Caco-2 (cell line): ENCODE measurements around the gene FGF12. TPM values are rescaled to one million over a fixed set of nuclear protein-coding genes. Genes with fewer than 3 reads are reported as not detected.

Experiments used
- BruUV-seq: library from RNA; stranded (reverse); fragments of 400-500 nt; replicated peaks from 2 replicates; lab custom pipeline; 2021; lab: Mats Ljungman, UMichigan
- CTCF ChIA-PET: fragments of 300-600 bp; sonication (Branson Sonifier 250); formaldehyde crosslinking; loops from one replicate; lab custom pipeline; 2022; ENCODE audit warnings: antibody characterized with exemption; lab: Charles Lee
- POLR2A ChIA-PET: fragments of 300-600 bp; sonication (Branson Sonifier 250); formaldehyde crosslinking; loops from one replicate; lab custom pipeline; 2022; ENCODE audit warnings: antibody characterized with exemption; lab: Charles Lee
- DNase-seq, 2 experiments: peaks; one replicate each; pipeline versions ENCODE4 v3.0.0 to v3.0.0-alpha.2; 2020 to 2022
- H3K27me3 ChIP-seq: replicated peaks from 2 replicates; pipeline ENCODE4 v1.6.0; 2011; ENCODE audit warnings: low read length; ENCODE audit not compliant: control insufficient read depth, insufficient read depth
- H3K36me3 ChIP-seq: 2 replicates; pipeline ENCODE4 v1.5.1; 2011; ENCODE audit warnings: low read length; ENCODE audit not compliant: control insufficient read depth, insufficient read depth
- H3K4me1 ChIP-seq: fragments of 250-450 bp; sonication (Bioruptor Pico); 2 replicates; pipeline ENCODE4 v1.5.1; 2020; ENCODE audit warnings: mild to moderate bottlenecking
- H3K4me3 ChIP-seq: 2 replicates; pipeline ENCODE4 v1.5.1; 2011; ENCODE audit warnings: low read depth, mild to moderate bottlenecking, control low read depth, low read length
- H3K9me3 ChIP-seq: fragments of 250-450 bp; sonication (Bioruptor Pico); 2 replicates; pipeline ENCODE4 v1.5.1; 2020; ENCODE audit warnings: mild to moderate bottlenecking, moderate library complexity
- H3K27ac Mint-ChIP-seq: one replicate; pipeline ENCODE4 v1.8.0; 2022; ENCODE audit warnings: mixed read lengths; ENCODE audit not compliant: unreplicated experiment
- H3K27me3 Mint-ChIP-seq: one replicate; pipeline ENCODE4 v1.8.0; 2022; ENCODE audit warnings: mixed read lengths; ENCODE audit not compliant: insufficient read depth, unreplicated experiment
- H3K36me3 Mint-ChIP-seq: one replicate; pipeline ENCODE4 v1.8.0; 2022; ENCODE audit warnings: mild to moderate bottlenecking, mixed read lengths; ENCODE audit not compliant: insufficient read depth, unreplicated experiment
- H3K4me1 Mint-ChIP-seq: one replicate; pipeline ENCODE4 v1.8.0; 2022; ENCODE audit warnings: low read depth, mixed read lengths; ENCODE audit not compliant: unreplicated experiment
- H3K4me3 Mint-ChIP-seq: one replicate; pipeline ENCODE4 v1.8.0; 2022; ENCODE audit warnings: mild to moderate bottlenecking, moderate library complexity, mixed read lengths; ENCODE audit not compliant: unreplicated experiment
- H3K9me3 Mint-ChIP-seq: one replicate; pipeline ENCODE4 v1.8.0; 2022; ENCODE audit warnings: mixed read lengths; ENCODE audit not compliant: unreplicated experiment
- intact Hi-C: fragments of 100-400 bp; cut with micrococcal nuclease; formaldehyde crosslinking; loops from one replicate; pipeline ENCODE4 v1.10.0; 2022; ENCODE audit not compliant: unreplicated experiment
- total RNA-seq: library from RNA; stranded (reverse); gene quantifications from 2 replicates; pipeline ENCODE4 v1.2.3, GENCODE V29; 2022
- TF ChIP-seq, protein P1 (sequence below), 2 experiments: fragments of 200-600 bp in 1 of 2; IDR thresholded peaks; 1 replicate in 1 of 2; 2 replicates in 1 of 2; pipeline versions ENCODE4 v1.5.1 to v1.8.0; 2011 to 2022; ENCODE audit warnings: antibody characterized with exemption in 1 of 2, control low read depth in 1 of 2, inconsistent platforms in 1 of 2, low read depth in 1 of 2, low read length in 1 of 2, mild to moderate bottlenecking in 1 of 2, moderate library complexity in 1 of 2; ENCODE audit not compliant: insufficient read depth in 1 of 2, severe bottlenecking in 1 of 2, unreplicated experiment in 1 of 2

Gene FGF12
- total RNA-seq, 1 experiment from 2014 or later, result 0.41 TPM

DNA sequence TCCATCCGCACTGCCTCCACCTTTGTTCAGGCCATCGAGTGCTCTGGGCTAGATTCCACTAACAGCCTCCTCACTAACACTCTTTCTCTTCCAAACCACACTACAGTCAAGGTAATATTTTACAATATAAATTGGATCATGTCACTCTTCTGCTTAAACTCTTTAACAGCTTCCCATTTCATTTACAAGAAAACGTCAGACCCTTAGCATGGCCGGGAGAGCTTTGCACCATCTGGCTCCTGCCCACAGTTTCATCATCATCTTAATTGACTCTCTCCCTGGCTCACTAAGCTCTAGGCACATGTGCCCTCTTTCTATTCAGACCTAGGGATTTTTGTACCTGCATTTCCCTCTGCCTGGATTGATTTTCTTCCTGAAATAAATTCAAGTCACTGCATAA, 354.7 kb downstream of the FGF12 start:
- H3K9me3 Mint-ChIP-seq, result no peaks in the 10 kb centered on the region
- no peaks in the 10 kb centered on the region for H3K36me3 Mint-ChIP-seq
- ChIA-PET POLR2A (no interaction called here), CTCF (no interaction called here)
- Histone ChIP-seq H3K9me3 (no peaks in the 10 kb centered on the region), H3K36me3 (no peaks in the 10 kb centered on the region), H3K27me3 (no peaks in the 10 kb centered on the region), H3K4me1 (no peaks in the 10 kb centered on the region), H3K4me3 (no peak overlapping the region)
- DNase-seq, result no peak
- no TSS peak for BruUV-seq
- peaks cover 9% of the 10 kb centered on the region for H3K27me3 Mint-ChIP-seq
- intact Hi-C loops, result no loop called here
- no peak overlapping the region for H3K4me3 Mint-ChIP-seq
- H3K4me1 Mint-ChIP-seq, result no peaks in the 10 kb centered on the region
- H3K27ac Mint-ChIP-seq, result no peak overlapping the region
- TF ChIP-seq, protein P1, sequence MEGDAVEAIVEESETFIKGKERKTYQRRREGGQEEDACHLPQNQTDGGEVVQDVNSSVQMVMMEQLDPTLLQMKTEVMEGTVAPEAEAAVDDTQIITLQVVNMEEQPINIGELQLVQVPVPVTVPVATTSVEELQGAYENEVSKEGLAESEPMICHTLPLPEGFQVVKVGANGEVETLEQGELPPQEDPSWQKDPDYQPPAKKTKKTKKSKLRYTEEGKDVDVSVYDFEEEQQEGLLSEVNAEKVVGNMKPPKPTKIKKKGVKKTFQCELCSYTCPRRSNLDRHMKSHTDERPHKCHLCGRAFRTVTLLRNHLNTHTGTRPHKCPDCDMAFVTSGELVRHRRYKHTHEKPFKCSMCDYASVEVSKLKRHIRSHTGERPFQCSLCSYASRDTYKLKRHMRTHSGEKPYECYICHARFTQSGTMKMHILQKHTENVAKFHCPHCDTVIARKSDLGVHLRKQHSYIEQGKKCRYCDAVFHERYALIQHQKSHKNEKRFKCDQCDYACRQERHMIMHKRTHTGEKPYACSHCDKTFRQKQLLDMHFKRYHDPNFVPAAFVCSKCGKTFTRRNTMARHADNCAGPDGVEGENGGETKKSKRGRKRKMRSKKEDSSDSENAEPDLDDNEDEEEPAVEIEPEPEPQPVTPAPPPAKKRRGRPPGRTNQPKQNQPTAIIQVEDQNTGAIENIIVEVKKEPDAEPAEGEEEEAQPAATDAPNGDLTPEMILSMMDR (IDR thresholded peaks at IDR 0.05; ENCODE audit: insufficient read depth in 1 of 2, low read depth in 1 of 2, low read length in 1 of 2, severe bottlenecking in 1 of 2, unreplicated experiment in 1 of 2), result no peak

DNA sequence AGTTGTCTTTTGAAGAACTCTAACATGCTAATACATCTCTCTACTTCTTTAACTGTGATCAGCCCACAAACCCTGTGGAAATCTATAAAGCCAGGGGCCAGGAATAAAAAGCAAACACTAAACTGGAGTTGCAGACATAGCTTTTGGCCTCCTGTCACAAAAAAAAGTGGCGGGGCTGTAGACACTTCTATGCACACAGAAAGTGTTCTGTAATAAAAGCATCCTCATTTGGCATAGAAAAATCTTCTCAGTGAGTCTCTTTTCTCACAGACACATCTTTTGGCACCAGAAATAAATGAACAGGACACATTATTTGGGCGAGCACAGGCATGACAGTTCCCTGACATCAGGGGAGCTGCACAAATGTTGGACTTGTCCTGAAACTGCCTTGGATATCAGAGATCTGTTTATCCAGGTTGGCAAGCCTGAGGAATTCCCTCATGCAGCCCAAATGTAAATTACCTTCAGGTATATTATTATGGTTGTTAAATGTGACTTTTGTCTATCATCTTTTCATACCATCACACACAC, 355.4 kb downstream of the FGF12 start:
- no TSS peak for BruUV-seq
- Histone ChIP-seq H3K4me1 (no peaks in the 10 kb centered on the region), H3K27me3 (no peaks in the 10 kb centered on the region), H3K9me3 (no peaks in the 10 kb centered on the region), H3K36me3 (no peaks in the 10 kb centered on the region), H3K4me3 (no peak overlapping the region)
- ChIA-PET POLR2A (no interaction called here), CTCF (no interaction called here)
- H3K4me3 Mint-ChIP-seq, result no peak overlapping the region
- peaks cover 9% of the 10 kb centered on the region for H3K27me3 Mint-ChIP-seq
- intact Hi-C loops, result no loop called here
- TF ChIP-seq, protein P1 (IDR thresholded peaks at IDR 0.05; ENCODE audit: insufficient read depth in 1 of 2, low read depth in 1 of 2, low read length in 1 of 2, severe bottlenecking in 1 of 2, unreplicated experiment in 1 of 2), result no peak
- no peaks in the 10 kb centered on the region for H3K4me1 Mint-ChIP-seq
- no peaks in the 10 kb centered on the region for H3K9me3 Mint-ChIP-seq
- no peak for DNase-seq
- no peak overlapping the region for H3K27ac Mint-ChIP-seq
- H3K36me3 Mint-ChIP-seq, result no peaks in the 10 kb centered on the region

DNA sequence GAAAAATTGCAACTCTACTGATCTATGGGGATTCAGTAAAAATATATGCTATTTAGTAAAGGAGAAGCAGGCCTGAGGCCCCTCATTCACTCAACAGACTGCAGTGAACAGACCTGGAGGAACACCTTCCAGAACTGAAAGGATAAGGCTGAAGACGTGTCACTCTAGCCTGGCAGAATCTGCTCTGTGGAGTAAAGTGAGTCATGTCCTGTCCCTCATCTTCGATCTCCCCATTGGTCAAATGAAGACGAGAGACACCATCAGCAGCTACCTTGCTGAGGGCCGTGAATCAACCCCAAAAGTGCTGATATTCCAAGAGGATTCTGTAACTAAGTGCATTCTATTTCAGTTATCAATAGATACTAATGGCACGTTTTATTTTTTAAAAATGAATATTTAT, 359.7 kb downstream of the FGF12 start:
- H3K36me3 Mint-ChIP-seq, result no peaks in the 10 kb centered on the region
- no TSS peak for BruUV-seq
- TF ChIP-seq, protein P1 (IDR thresholded peaks at IDR 0.05; ENCODE audit: insufficient read depth in 1 of 2, low read depth in 1 of 2, low read length in 1 of 2, severe bottlenecking in 1 of 2, unreplicated experiment in 1 of 2), result no peak
- no peak overlapping the region for H3K27ac Mint-ChIP-seq
- no peaks in the 10 kb centered on the region for H3K27me3 ChIP-seq
- no peak for DNase-seq
- H3K36me3 ChIP-seq, result no peaks in the 10 kb centered on the region
- no peaks in the 10 kb centered on the region for H3K4me1 Mint-ChIP-seq
- H3K9me3 ChIP-seq, result no peaks in the 10 kb centered on the region
- no peak overlapping the region for H3K4me3 Mint-ChIP-seq
- H3K4me3 ChIP-seq, result no peak overlapping the region
- H3K4me1 ChIP-seq, result no peaks in the 10 kb centered on the region
- no peaks in the 10 kb centered on the region for H3K9me3 Mint-ChIP-seq
- peaks cover 1% of the 10 kb centered on the region for H3K27me3 Mint-ChIP-seq
- intact Hi-C loops, result no loop called here
- CTCF ChIA-PET, result no interaction called here
- POLR2A ChIA-PET, result no interaction called here
